Endodermal cell (in vitro differentiated cells): ENCODE results near the gene ARHGDIG. TPM values are rescaled to one million over a fixed set of nuclear protein-coding genes. Genes with fewer than 3 reads are reported as not detected.

ENCODE experiments used
- DNase-seq: peaks from one replicate; pipeline ENCODE4 v3.0.0-alpha.2; 2017
- H3K27ac ChIP-seq: 2 replicates; pipeline ENCODE4 v1.5.1; 2013; ENCODE audit warnings: mild to moderate bottlenecking, low read depth, low read length, moderate library complexity
- H3K27me3 ChIP-seq: 2 replicates; pipeline ENCODE4 v1.6.1; 2013; ENCODE audit warnings: mild to moderate bottlenecking, low read length, moderate library complexity; ENCODE audit not compliant: insufficient read depth, control insufficient read depth, poor library complexity, severe bottlenecking
- H3K36me3 ChIP-seq: 2 replicates; pipeline ENCODE4 v1.7.0; 2013; ENCODE audit warnings: mild to moderate bottlenecking, low read length, moderate library complexity; ENCODE audit not compliant: control insufficient read depth, insufficient read depth
- H3K4me1 ChIP-seq: one replicate; pipeline ENCODE4 v1.7.0; 2013; ENCODE audit warnings: low read length; ENCODE audit not compliant: control insufficient read depth, insufficient read depth
- H3K4me3 ChIP-seq: 2 replicates; pipeline ENCODE4 v1.5.1; 2013; ENCODE audit warnings: mild to moderate bottlenecking, low read length, moderate library complexity
- H3K9ac ChIP-seq: 2 replicates; pipeline ENCODE4 v1.6.1; 2013; ENCODE audit warnings: mild to moderate bottlenecking, low read length, moderate library complexity; ENCODE audit not compliant: poor library complexity, severe bottlenecking; ENCODE audit errors: extremely low read depth
- H3K9me3 ChIP-seq: 2 replicates; pipeline ENCODE4 v1.6.1; 2013; ENCODE audit warnings: mild to moderate bottlenecking, low read length, moderate library complexity; ENCODE audit not compliant: control insufficient read depth
- H3K27ac Mint-ChIP-seq: 2 replicates; pipeline ENCODE4 v1.8.0; 2020; ENCODE audit warnings: mixed read lengths
- H3K27me3 Mint-ChIP-seq: 2 replicates; pipeline ENCODE4 v1.8.0; 2021; ENCODE audit warnings: mild to moderate bottlenecking, mixed read lengths; ENCODE audit not compliant: insufficient read depth
- H3K36me3 Mint-ChIP-seq: 2 replicates; pipeline ENCODE4 v1.8.0; 2020; ENCODE audit warnings: low read depth, mixed read lengths
- H3K4me1 Mint-ChIP-seq: 2 replicates; pipeline ENCODE4 v1.8.0; 2020; ENCODE audit warnings: mixed read lengths
- H3K4me3 Mint-ChIP-seq: 2 replicates; pipeline ENCODE4 v1.8.0; 2020; ENCODE audit warnings: mild to moderate bottlenecking, moderate library complexity, mixed read lengths
- H3K9me3 Mint-ChIP-seq: 2 replicates; pipeline ENCODE4 v1.8.0; 2020; ENCODE audit warnings: mild to moderate bottlenecking, mixed read lengths
- CTCF ChIP-seq: fragments of 200-600 bp; sonication (generic); conservative IDR thresholded peaks from 2 replicates; pipeline ENCODE4 v1.5.0; 2021; ENCODE audit warnings: antibody characterized with exemption, mild to moderate bottlenecking
- WGBS, 2 experiments: methylation state at CpG; one replicate each; pipeline versions ENCODE4 v1.1.5 to v1.1.7; 2013; ENCODE audit warnings: missing lambda C conversion rate in 2 of 2, mixed read lengths in 1 of 2; ENCODE audit not compliant: insufficient coverage in 1 of 2, insufficient read length in 1 of 2; 5-methylcytosine and 5-hydroxymethylcytosine counted together
- total RNA-seq, 2 donors: library from RNA; stranded (reverse); fragmentation: NEBNext Ultra II Directional in 1 of 2; extraction: Animal tissue kit (Norgen Biotek cat#: 25700) in 1 of 2; gene quantifications; 2 replicates in 1 of 2; 3 replicates in 1 of 2; pipeline ENCODE4 v1.2.1, GENCODE V29; 2021

Gene ARHGDIG
- total RNA-seq, 2 donors from 2014 or later = 6.8 to 19.2 TPM

- DNase-seq = no peak
- no peaks in the 10 kb centered on the region for H3K27me3 ChIP-seq
- peaks cover 53% of the 10 kb centered on the region for H3K36me3 Mint-ChIP-seq
- H3K36me3 ChIP-seq = peaks cover 9% of the 10 kb centered on the region
- WGBS, 2 experiments = 86 to 89% methylated on average over 7 to 13 of the region's 13 CpGs
- H3K27me3 Mint-ChIP-seq = no peaks in the 10 kb centered on the region
- no peak for TF ChIP-seq CTCF
- no peaks in the 10 kb centered on the region for H3K9me3 ChIP-seq
- H3K4me3 Mint-ChIP-seq = no peak overlapping the region
- no peak overlapping the region for H3K4me3 ChIP-seq
- no peaks in the 10 kb centered on the region for H3K9me3 Mint-ChIP-seq
- no peak overlapping the region for H3K27ac Mint-ChIP-seq
- H3K9ac ChIP-seq = no peak overlapping the region
- H3K4me1 Mint-ChIP-seq = no peaks in the 10 kb centered on the region
- H3K27ac ChIP-seq = no peak overlapping the region
- no peaks in the 10 kb centered on the region for H3K4me1 ChIP-seq
These were observed 20.6 kb upstream of the ARHGDIG start for GRCh38 chr16:259814-260253.

GRCh38 chr16:260326-260725, 20.1 kb upstream of the ARHGDIG start:
- Mint-ChIP-seq H3K36me3 (peaks cover 50% of the 10 kb centered on the region), H3K27ac (no peak overlapping the region), H3K4me3 (no peak overlapping the region), H3K4me1 (no peaks in the 10 kb centered on the region), H3K9me3 (no peaks in the 10 kb centered on the region), H3K27me3 (no peaks in the 10 kb centered on the region)
- WGBS, 2 experiments = 93 to 95% methylated on average over 16 to 19 of the region's 19 CpGs
- H3K4me1 ChIP-seq = no peaks in the 10 kb centered on the region
- TF ChIP-seq CTCF = no peak
- H3K36me3 ChIP-seq = peaks cover 7% of the 10 kb centered on the region
- H3K27me3 ChIP-seq = no peaks in the 10 kb centered on the region
- H3K27ac ChIP-seq = no peak overlapping the region
- H3K4me3 ChIP-seq = no peak overlapping the region
- no peak for DNase-seq
- H3K9me3 ChIP-seq = no peaks in the 10 kb centered on the region
- H3K9ac ChIP-seq = no peak overlapping the region

- Mint-ChIP-seq H3K9me3 (no peaks in the 10 kb centered on the region), H3K36me3 (peaks cover 42% of the 10 kb centered on the region), H3K4me3 (no peak overlapping the region), H3K27me3 (no peaks in the 10 kb centered on the region), H3K4me1 (no peaks in the 10 kb centered on the region), H3K27ac (no peak overlapping the region)
- 92 to 98% methylated on average over 26 to 28 of the region's 28 CpGs for WGBS, 2 experiments
- H3K4me1 ChIP-seq = no peaks in the 10 kb centered on the region
- no peak overlapping the region for H3K27ac ChIP-seq
- H3K36me3 ChIP-seq = peaks cover 1% of the 10 kb centered on the region
- H3K4me3 ChIP-seq = no peak overlapping the region
- no peaks in the 10 kb centered on the region for H3K27me3 ChIP-seq
- DNase-seq = no peak
- TF ChIP-seq CTCF = no peak
- no peaks in the 10 kb centered on the region for H3K9me3 ChIP-seq
- H3K9ac ChIP-seq = no peak overlapping the region
These were observed 19.2 kb upstream of the ARHGDIG start for GRCh38 chr16:261031-261691.
